Stimulated activated CD4-positive, alpha-beta T cell treated with anti-CD3 and anti-CD28 coated beads, TNF-alpha, amount 100 ng/mL, for 1 hour (primary cell): ENCODE results near the gene GALR2.
"Not testable (repeated sequence)": the region's sequence is repeated elsewhere in the genome, so short reads cannot be mapped to it uniquely, and the experiment has no call there.

ENCODE experiments used
- DNase-seq, 3 donors: peaks; one replicate each; pipeline ENCODE4 v3.0.0-alpha.2; 2020; ENCODE audit warnings: low read depth in 3 of 3, low spot score in 1 of 3

Gene GALR2

DNA sequence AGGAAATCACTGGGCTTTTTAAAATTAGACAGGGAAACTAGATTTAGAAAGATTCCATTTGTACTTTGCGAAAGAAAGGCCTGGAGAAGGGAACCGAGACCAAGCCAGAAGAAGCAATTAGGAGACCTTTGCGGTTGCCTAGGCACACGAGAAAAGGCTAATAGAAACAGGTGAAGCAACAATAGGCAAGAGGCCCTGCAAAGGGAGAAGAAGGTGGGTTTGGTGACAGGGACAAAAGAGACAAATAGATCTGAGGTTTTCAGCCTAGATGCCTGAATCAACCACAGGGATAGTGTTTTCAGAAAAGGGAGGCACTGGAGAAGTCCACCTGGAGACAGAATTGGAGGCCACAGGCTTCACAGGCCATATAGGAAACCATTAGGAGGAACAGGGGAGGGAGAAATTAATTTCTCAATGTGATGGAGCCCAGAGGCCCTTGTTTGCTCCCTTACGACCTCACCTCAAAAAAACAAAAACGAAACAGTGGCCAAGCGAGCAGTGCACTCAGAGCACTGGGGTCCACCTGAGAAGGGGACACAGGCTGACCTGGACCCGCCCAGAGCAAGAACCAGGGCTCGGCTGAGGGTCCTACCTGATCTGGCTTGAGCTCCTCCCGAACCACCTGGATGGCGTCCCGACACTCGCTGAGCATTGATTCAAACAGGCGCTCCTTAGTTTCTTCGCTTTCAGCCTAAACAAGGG, 24.6 kb upstream of the GALR2 start:
- DNase-seq, result no peak

GRCh38 chr17:76050538-76051467, 23.8 kb upstream of the GALR2 start:
- DNase-seq, result no peak

DNA sequence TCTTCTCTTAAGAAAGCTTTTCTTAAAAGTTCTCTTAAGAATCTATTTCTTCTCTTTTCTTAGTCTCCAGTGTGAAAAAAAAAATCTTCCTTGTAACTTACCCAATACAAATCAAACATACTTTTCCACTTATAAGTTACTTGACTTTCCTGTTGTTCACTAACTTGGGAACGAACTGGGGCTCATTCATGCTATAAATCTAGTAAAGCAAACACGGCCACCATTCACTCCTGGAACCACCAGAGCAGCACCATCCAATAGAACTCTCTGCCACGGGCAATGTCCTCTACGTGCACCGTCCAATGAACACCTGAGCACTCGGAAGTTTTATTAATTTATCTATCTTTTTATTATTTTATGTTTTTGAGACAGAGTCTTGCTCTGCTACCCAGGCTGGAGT, 23.0 kb upstream of the GALR2 start:
- no peak for DNase-seq

- no peak for DNase-seq
These were observed 21.1 kb upstream of the GALR2 start for GRCh38 chr17:76053246-76054111.

DNA sequence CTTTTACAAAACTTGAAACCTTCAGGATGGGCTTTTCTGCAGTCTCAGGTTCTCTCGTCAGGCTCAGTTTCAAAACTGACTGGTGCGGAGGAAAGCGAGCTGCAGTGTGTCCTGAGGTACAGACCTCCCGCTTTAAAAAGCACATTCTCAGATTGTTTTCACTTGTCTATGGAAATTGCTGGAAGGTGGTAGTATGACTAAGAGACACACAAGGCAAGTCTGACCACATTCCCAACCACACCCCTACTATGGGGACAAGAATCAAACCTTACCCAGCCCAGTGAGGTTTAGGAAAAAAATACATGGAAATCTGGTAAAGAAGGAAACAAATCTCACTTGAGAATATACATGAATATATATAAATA, 20.5 kb upstream of the GALR2 start:
- DNase-seq, result no peak

DNA sequence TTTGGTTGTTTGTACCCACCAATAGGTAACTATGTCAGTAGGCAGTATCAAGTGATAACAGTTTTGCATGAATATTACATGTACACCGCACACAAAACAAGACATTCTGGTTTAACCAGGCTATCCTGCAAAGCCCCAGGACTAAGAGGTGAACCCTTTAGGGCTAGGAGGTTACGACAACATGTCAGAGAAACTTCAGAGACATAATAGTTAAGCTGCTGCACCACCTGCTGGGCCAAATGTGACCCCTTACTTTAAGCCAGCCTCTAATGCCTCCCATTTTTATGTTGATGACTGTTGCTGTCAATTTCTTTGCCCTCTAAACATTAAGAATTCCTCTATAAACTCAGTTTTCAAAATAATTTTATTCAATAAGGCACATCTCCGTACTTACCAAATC, 17.7 kb upstream of the GALR2 start:
- DNase-seq, result no peak

GRCh38 chr17:76058264-76058663, 16.3 kb upstream of the GALR2 start:
- DNase-seq, result not testable (repeated sequence)

DNA sequence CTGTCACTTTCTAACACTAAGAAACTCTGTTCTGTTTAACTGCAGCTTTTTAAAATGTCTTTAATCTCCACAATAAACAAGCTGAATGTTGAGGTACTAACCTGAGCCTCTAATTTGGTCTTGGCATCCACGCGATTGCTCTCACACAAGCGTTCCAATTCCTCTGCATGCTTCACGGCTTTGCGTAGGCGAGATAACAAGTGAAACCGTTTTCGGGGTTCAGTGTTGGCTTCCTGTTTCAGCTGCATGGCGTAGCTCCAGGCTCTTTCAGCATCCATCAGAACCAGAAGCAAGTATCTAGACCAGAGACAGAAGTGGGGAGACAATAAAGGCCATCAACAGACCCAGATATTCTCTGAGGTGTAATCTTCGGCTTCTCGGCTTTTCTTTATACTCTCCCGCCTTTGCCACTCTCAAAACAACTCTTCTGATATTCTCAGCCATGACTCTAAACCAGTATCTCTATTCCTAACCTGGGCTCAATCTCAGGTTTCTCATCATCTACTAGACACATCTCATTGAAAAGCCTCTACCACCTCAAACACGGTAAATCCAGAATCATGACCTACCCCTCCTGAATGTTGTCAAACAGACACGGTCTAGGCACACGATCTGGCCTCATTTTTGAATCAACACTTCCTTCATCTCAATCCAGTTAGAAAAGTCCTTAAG, 10.6 kb upstream of the GALR2 start:
- DNase-seq, result peak in 1 of 3 donors; percentile 16

DNA sequence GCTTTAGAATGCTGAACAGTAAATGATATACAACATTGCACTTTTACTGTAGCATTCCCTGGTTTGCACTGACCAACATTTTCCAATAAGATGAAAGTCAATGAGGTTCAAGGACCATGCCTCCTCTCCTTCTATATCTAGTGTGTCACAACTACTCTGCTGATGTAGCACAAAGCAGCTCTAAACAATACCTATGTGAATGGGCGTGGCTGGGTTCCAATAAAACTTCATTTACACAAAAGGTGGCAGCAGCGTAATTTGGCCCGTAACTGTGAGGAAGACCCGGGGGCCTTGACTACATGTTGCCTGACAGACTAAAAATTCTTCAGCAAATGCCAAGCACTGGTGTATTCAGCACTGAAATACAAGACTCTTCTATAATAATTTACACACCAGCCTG, 8.8 kb upstream of the GALR2 start:
- DNase-seq, result no peak

- no peak for DNase-seq
These were observed 2.9 kb upstream of the GALR2 start for GRCh38 chr17:76071531-76072147.

- DNase-seq, result peak; percentile 62 to 66 (median 64)
These were observed 2.3 kb upstream of the GALR2 start, which contains the start of gene SRP68 for GRCh38 chr17:76072148-76072858. Gene SRP68, minus strand, starts transcription at chr17:76072517. Its CDS starts 26 bp downstream, at chr17:76072491.

DNA sequence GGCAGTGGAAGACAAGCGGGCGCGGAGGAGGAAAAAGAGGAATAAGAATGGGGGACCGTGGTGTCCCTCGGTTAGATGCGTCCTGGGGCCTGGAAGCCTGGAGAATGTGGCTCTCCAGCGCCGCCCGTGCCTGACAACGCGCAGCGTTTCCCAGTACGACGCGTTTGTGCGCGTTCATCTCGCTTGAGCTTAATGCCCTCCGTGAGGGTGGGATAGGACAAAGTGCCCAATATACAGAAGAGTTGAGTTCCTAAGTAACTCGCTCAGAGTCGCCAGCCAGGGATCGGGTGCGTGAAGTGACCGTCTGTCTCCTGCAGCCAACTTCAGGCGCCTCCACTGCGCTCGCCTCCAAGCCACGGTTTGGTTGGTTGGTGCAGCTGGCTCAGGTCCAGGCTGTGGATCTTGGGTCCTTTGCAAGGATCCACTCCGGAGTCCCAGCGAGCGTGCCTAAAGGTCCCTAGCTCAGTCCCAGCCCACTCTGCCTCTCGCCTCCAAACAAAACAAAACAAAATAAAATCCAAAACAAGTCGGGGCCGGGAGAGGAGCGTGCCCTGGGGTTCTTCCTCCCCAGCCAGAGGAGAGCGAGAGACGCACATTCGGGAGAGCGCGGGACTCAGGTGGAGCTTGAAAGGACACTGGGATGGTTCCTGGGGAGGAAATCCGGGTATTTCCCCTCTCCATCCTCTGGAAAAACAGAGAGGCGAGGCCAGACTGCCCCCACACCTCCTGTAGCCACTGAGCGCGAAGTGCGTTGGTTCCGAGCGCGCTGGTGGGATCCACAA, 974 bp downstream of the GALR2 start:
- DNase-seq, result no peak

- DNase-seq, result no peak
These were observed 1.7 kb downstream of the GALR2 start for GRCh38 chr17:76076146-76076764.

DNA sequence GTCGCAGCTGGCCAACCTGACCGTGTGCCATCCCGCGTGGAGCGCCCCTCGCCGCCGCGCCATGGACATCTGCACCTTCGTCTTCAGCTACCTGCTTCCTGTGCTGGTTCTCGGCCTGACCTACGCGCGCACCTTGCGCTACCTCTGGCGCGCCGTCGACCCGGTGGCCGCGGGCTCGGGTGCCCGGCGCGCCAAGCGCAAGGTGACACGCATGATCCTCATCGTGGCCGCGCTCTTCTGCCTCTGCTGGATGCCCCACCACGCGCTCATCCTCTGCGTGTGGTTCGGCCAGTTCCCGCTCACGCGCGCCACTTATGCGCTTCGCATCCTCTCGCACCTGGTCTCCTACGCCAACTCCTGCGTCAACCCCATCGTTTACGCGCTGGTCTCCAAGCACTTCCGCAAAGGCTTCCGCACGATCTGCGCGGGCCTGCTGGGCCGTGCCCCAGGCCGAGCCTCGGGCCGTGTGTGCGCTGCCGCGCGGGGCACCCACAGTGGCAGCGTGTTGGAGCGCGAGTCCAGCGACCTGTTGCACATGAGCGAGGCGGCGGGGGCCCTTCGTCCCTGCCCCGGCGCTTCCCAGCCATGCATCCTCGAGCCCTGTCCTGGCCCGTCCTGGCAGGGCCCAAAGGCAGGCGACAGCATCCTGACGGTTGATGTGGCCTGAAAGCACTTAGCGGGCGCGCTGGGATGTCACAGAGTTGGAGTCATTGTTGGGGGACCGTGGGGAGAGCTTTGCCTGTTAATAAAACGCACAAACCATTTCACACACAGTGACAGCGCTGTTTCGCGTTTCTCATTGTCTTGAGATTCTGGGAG, 2.4 kb downstream of the GALR2 start:
- no peak for DNase-seq

DNA sequence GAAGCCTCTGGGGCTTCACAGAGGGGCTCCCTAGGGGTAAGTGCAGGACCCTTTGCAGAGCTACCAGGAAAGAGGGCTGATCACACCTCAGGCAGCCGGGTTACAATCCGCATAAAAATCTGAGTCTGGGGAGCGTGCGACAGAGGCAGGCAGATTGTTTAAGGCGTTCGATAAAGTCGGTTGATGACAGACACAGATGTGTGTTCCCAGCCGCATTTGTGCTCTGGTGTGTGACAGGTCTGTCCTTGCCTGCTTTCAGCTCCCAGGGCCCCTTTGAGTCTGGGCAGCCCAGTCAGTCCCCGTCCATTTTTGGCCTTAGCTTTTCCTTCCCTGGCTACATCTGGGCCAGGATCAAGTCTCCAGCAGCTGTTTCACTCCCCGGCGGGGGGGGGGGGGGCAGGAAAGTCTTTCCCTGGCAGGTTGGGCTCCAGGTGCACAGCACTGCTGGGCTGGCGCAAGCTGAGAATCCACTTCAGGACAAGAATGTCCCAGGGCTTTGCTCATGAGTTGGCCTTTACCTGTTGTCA, 3.1 kb downstream of the GALR2 start:
- DNase-seq, result no peak

DNA sequence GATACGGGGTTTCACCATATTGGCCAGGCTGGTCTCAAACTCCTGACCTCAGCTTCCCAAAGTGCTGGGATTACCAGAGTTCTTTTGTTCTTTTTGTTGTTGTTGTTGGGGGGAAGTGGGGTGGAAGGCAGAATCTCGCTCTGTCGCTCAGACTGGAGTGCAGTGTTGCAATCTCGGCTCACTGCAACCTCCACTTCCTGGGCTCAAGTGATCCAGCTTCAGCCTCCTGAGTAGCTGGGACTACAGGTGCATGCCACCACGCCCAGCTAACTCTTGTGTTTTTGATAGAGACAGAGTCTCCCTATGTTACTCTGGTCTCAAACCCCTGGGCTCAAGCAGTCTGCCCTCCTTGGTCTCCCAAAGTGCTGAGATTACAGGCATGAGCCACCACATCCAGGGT, 3.8 kb downstream of the GALR2 start:
- not testable (repeated sequence) for DNase-seq

GRCh38 chr17:76078860-76079534, 4.4 kb downstream of the GALR2 start, which contains the start of gene ZACN:
Gene ZACN, plus strand, starts transcription at chr17:76079182. Its CDS starts 83 bp downstream, at chr17:76079265.
- no peak for DNase-seq
